Lower lobe of right lung (tissue), 2 donors: ENCODE data around the gene GPBP1L1. TPM values are rescaled to one million over a fixed set of nuclear protein-coding genes. Genes with fewer than 3 reads are reported as not detected.

Experiments used
- ATAC-seq, 2 donors: fragments of 200-7000 bp; cut with Tn5 transposase; one replicate each; pipeline ENCODE4 v1.9.1; 2020 to 2022; ENCODE audit warnings: mild to moderate bottlenecking in 2 of 2, moderate library complexity in 2 of 2
- DNase-seq: peaks from one replicate; pipeline ENCODE4 v3.0.0-alpha.2; 2020
- H3K27ac ChIP-seq: fragments of 200-600 bp; one replicate; pipeline ENCODE4 v1.8.0; 2022
- H3K27me3 ChIP-seq: fragments of 200-600 bp; one replicate; pipeline ENCODE4 v1.8.0; 2022; ENCODE audit warnings: low read depth
- H3K36me3 ChIP-seq: fragments of 200-600 bp; one replicate; pipeline ENCODE4 v1.8.0; 2022; ENCODE audit warnings: mild to moderate bottlenecking
- H3K4me1 ChIP-seq: fragments of 200-600 bp; one replicate; pipeline ENCODE4 v1.8.0; 2022
- H3K4me3 ChIP-seq: fragments of 200-600 bp; one replicate; pipeline ENCODE4 v1.8.0; 2022; ENCODE audit warnings: mild to moderate bottlenecking
- H3K9me3 ChIP-seq: fragments of 200-600 bp; one replicate; pipeline ENCODE4 v1.8.0; 2022
- CTCF ChIP-seq: fragments of 200-600 bp; IDR thresholded peaks from one replicate; pipeline ENCODE4 v1.8.0; 2022; ENCODE audit warnings: antibody characterized with exemption, mild to moderate bottlenecking
- intact Hi-C: fragments of 100-400 bp; cut with DNase I; formaldehyde crosslinking; loops from one replicate; pipeline ENCODE4 v1.11.0; 2022
- total RNA-seq: library from RNA; stranded (reverse); fragmentation: NEBNext Ultra II Directional; extraction: Animal tissue kit (Norgen Biotek cat#: 25700); gene quantifications from one replicate; pipeline ENCODE4 v1.2.1, GENCODE V29; 2021
- donor health status: DM: no; HTN: yes; CAD: no; lungs with severe emphysema.

GPBP1L1 gene
- total RNA-seq, 1 donor from 2014 or later = 146 TPM

GRCh38 chr1:45659222-45659621 is 27.1 kb downstream of the GPBP1L1 start:
- no peak overlapping the region for H3K4me3 ChIP-seq
- DNase-seq = no peak
- peaks cover 66% of the 10 kb centered on the region for H3K36me3 ChIP-seq
- intact Hi-C loops = no loop called here
- no peaks in the 10 kb centered on the region for H3K4me1 ChIP-seq
- no peak overlapping the region for H3K27ac ChIP-seq
- H3K9me3 ChIP-seq = no peaks in the 10 kb centered on the region
- no peak for TF ChIP-seq CTCF
- ATAC-seq = no peak
- no peaks in the 10 kb centered on the region for H3K27me3 ChIP-seq

- H3K4me3 ChIP-seq = no peak overlapping the region
- intact Hi-C loops = no loop called here
- ATAC-seq (no peak), DNase-seq (no peak)
- H3K27me3 ChIP-seq = no peaks in the 10 kb centered on the region
- H3K9me3 ChIP-seq = no peaks in the 10 kb centered on the region
- no peak overlapping the region for H3K27ac ChIP-seq
- H3K4me1 ChIP-seq = no peaks in the 10 kb centered on the region
- no peak for TF ChIP-seq CTCF
- H3K36me3 ChIP-seq = peaks cover 77% of the 10 kb centered on the region
Observed at GRCh38 chr1:45658171-45658570, 28.2 kb downstream of the GPBP1L1 start.

GRCh38 chr1:45656573-45657226 is 29.6 kb downstream of the GPBP1L1 start:
- H3K4me1 ChIP-seq = no peaks in the 10 kb centered on the region
- intact Hi-C loops = no loop called here
- ATAC-seq = no peak
- H3K27ac ChIP-seq = no peak overlapping the region
- no peaks in the 10 kb centered on the region for H3K27me3 ChIP-seq
- peaks cover 91% of the 10 kb centered on the region for H3K36me3 ChIP-seq
- TF ChIP-seq CTCF = no peak
- no peak overlapping the region for H3K4me3 ChIP-seq
- H3K9me3 ChIP-seq = no peaks in the 10 kb centered on the region
- DNase-seq = no peak

GRCh38 chr1:45654540-45655280 is 31.6 kb downstream of the GPBP1L1 start:
- H3K9me3 ChIP-seq = no peaks in the 10 kb centered on the region
- peaks cover 100% of the 10 kb centered on the region for H3K36me3 ChIP-seq

More at GRCh38 chr1:45654540-45655280, 31.6 kb downstream of the GPBP1L1 start:
- no peak for DNase-seq
- no peak for TF ChIP-seq CTCF
- Histone ChIP-seq H3K4me1 (no peaks in the 10 kb centered on the region), H3K4me3 (no peak overlapping the region), H3K27ac (no peak overlapping the region), H3K27me3 (no peaks in the 10 kb centered on the region)
- no peak for ATAC-seq
- intact Hi-C loops = no loop called here
